KMS-11 (cell line): Measurements from ENCODE around the gene PPP2R5B.

ENCODE experiments used
- H2AFZ ChIP-seq: fragments of 200-600 bp; sonication (generic); 2 replicates; pipeline ENCODE4 v1.6.1; 2016; ENCODE audit warnings: antibody characterized with exemption, mixed run types, low read depth
- H3K27ac ChIP-seq: fragments of 200-600 bp; sonication (generic); 2 replicates; pipeline ENCODE4 v1.6.1; 2016; ENCODE audit warnings: mild to moderate bottlenecking, mixed run types
- H3K27me3 ChIP-seq: fragments of 200-600 bp; sonication (generic); 2 replicates; pipeline ENCODE4 v1.6.1; 2017; ENCODE audit warnings: mild to moderate bottlenecking, low read depth, mixed run types, moderate library complexity; ENCODE audit not compliant: insufficient read depth
- H3K36me3 ChIP-seq: fragments of 200-600 bp; sonication (generic); 2 replicates; pipeline ENCODE4 v1.6.1; 2017; ENCODE audit warnings: mild to moderate bottlenecking, mixed run types; ENCODE audit not compliant: insufficient read depth
- H3K4me1 ChIP-seq: fragments of 200-600 bp; sonication (generic); 2 replicates; pipeline ENCODE4 v1.6.1; 2016; ENCODE audit warnings: mild to moderate bottlenecking, low read depth, mixed run types; ENCODE audit not compliant: poor library complexity, severe bottlenecking
- H3K4me2 ChIP-seq: fragments of 200-600 bp; sonication (generic); 2 replicates; pipeline ENCODE4 v1.7.0; 2016; ENCODE audit warnings: mild to moderate bottlenecking, mixed run types
- H3K4me3 ChIP-seq: fragments of 200-600 bp; sonication (generic); IDR thresholded peaks from 2 replicates; pipeline ENCODE4 v1.6.1; 2017; ENCODE audit warnings: low read depth, low read length, mixed read lengths; ENCODE audit not compliant: insufficient read depth
- H3K79me2 ChIP-seq: fragments of 200-600 bp; sonication (generic); 2 replicates; pipeline ENCODE4 v1.6.1; 2016; ENCODE audit warnings: low read depth, mixed run types; ENCODE audit not compliant: insufficient read depth
- H3K9ac ChIP-seq: fragments of 200-600 bp; sonication (generic); 2 replicates; pipeline ENCODE4 v1.6.1; 2016; ENCODE audit warnings: mild to moderate bottlenecking, mixed run types
- H4K20me1 ChIP-seq: fragments of 200-600 bp; sonication (generic); 2 replicates; pipeline ENCODE4 v1.6.1; 2016; ENCODE audit warnings: mild to moderate bottlenecking, mixed run types; ENCODE audit not compliant: insufficient read depth
- TF ChIP-seq, protein P1 (sequence below): fragments of 200-600 bp; sonication (generic); conservative IDR thresholded peaks from 2 replicates; pipeline ENCODE4 v1.6.1; 2017; ENCODE audit warnings: low read depth, mild to moderate bottlenecking, antibody characterized with exemption, low read length, moderate library complexity, mixed read lengths

PPP2R5B gene

DNA sequence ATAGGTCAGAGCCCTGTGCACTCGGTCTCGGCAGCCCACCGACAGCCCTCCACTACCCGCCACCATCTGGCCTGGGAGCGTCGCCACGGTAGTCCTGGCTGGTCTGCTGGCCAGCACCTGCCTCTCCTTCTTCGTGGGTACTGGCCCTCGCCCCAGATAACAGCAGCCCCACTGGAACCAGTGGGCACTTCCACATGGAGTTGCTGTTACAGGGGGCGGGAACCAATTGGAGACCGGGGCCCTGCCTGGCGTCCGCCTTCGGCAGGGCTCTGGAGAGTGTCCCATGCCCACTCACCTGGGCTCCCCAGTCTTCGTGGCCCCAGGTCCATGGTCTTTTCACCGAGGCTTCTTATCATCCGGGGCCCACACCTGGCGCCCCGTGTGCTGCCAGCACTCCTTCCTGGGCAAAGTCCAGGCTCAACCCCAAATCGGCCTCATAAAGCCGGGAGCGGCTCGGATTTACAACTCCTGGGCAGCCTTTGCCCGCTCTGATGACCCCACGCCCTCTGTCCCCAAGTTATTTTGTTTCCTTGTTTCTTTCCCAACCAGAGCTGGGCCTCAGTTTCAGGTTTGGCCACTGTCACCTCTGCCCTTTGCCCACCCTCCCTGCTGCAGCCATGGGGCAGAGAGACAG lies 33.2 kb upstream of the PPP2R5B start:
- Histone ChIP-seq H3K79me2 (no peaks in the 10 kb centered on the region), H3K4me1 (peaks cover 11% of the 10 kb centered on the region), H3K4me3 (no peak overlapping the region), H3K9ac (no peak overlapping the region), H2AFZ (no peak overlapping the region), H3K27ac (no peak overlapping the region), H3K27me3 (no peaks in the 10 kb centered on the region), H4K20me1 (no peaks in the 10 kb centered on the region), H3K4me2 (no peak overlapping the region), H3K36me3 (no peaks in the 10 kb centered on the region)
- TF ChIP-seq, protein P1, sequence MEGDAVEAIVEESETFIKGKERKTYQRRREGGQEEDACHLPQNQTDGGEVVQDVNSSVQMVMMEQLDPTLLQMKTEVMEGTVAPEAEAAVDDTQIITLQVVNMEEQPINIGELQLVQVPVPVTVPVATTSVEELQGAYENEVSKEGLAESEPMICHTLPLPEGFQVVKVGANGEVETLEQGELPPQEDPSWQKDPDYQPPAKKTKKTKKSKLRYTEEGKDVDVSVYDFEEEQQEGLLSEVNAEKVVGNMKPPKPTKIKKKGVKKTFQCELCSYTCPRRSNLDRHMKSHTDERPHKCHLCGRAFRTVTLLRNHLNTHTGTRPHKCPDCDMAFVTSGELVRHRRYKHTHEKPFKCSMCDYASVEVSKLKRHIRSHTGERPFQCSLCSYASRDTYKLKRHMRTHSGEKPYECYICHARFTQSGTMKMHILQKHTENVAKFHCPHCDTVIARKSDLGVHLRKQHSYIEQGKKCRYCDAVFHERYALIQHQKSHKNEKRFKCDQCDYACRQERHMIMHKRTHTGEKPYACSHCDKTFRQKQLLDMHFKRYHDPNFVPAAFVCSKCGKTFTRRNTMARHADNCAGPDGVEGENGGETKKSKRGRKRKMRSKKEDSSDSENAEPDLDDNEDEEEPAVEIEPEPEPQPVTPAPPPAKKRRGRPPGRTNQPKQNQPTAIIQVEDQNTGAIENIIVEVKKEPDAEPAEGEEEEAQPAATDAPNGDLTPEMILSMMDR: no peak

DNA sequence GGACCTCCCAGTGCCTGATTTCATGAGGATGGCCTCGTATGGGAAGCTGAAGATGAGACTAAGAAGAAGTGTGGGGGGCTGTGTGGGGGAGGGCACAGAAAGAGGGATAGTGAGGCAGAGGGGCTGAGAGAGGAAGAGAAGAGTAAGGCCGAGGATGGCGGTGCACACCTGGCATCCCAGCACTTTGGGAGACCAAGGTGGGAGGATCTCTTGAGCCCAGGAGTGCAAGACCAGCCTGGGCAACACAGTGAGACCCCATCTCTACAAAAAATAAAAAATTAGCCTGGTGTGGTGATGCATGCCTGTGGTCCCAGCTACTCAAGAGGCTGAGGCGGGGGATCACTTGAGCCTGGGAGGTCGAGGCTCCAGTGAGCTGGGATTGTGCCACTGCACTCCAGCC lies 32.6 kb upstream of the PPP2R5B start:
- TF ChIP-seq, protein P1: no peak
- Histone ChIP-seq H3K4me2 (no peak overlapping the region), H2AFZ (no peak overlapping the region), H3K4me1 (peaks cover 11% of the 10 kb centered on the region), H3K36me3 (no peaks in the 10 kb centered on the region), H3K79me2 (no peaks in the 10 kb centered on the region), H3K27ac (no peak overlapping the region), H3K27me3 (no peaks in the 10 kb centered on the region), H4K20me1 (no peaks in the 10 kb centered on the region), H3K9ac (no peak overlapping the region), H3K4me3 (no peak overlapping the region)

DNA sequence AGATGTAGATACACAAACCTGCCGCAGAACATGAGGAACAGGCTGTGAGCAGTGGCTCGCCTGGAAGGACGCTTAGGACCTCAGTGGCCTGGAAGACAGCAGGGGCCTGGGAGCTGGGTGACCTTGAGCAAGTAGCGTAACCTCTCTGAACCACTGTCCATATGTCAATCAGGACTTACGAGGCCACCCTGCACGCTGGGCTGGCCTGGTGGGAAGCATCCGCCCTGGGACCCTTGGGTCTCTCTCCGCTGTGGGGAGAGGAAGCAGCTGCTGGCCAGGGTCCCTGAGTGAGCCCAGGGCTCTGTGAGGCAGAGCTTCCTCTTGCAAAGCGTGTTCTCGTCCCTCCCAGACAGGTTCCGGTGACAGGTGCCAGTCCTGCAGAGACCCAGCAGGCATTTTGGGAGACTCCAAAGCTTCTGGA lies 32.1 kb upstream of the PPP2R5B start:
- Histone ChIP-seq H3K36me3 (no peaks in the 10 kb centered on the region), H3K4me2 (no peak overlapping the region), H3K79me2 (no peaks in the 10 kb centered on the region), H3K4me1 (peaks cover 11% of the 10 kb centered on the region), H3K9ac (no peak overlapping the region), H3K27ac (no peak overlapping the region), H4K20me1 (no peaks in the 10 kb centered on the region), H3K4me3 (no peak overlapping the region), H2AFZ (no peak overlapping the region), H3K27me3 (no peaks in the 10 kb centered on the region)
- TF ChIP-seq, protein P1: no peak

DNA sequence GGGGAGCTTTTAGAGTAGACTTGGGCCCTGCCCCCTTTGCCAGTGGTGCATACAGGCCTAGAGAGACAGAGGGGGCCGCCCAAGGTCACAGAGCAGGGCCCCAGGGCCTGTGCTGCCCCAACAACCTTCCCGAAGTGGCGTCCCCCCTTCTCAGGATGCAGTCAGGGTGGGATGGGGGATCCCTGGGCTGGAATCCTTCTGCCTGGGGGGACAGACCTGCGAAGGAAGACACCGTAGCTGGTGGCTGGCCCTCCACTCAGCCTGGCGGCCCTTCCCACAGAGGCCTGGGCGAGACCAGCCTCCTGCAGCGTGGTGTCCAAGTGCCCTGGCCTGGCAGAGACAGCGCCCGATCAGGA lies 31.7 kb upstream of the PPP2R5B start:
- Histone ChIP-seq H3K4me1 (peaks cover 10% of the 10 kb centered on the region), H3K27ac (no peak overlapping the region), H3K9ac (no peak overlapping the region)

More for the DNA sequence above, 31.7 kb upstream of the PPP2R5B start:
- Histone ChIP-seq H4K20me1 (no peaks in the 10 kb centered on the region), H3K27me3 (no peaks in the 10 kb centered on the region), H3K79me2 (no peaks in the 10 kb centered on the region), H2AFZ (no peak overlapping the region), H3K4me3 (no peak overlapping the region), H3K4me2 (no peak overlapping the region), H3K36me3 (no peaks in the 10 kb centered on the region)
- TF ChIP-seq, protein P1: no peak
